ENCODE data around the gene GABRG3. TPM values are rescaled to one million over a fixed set of nuclear protein-coding genes. Genes with fewer than 3 reads are reported as not detected.
"Not testable (repeated sequence)": the region's sequence is repeated elsewhere in the genome, so short reads cannot be mapped to it uniquely, and the experiment has no call there.

GABRG3 gene
- total RNA-seq, 1 donor from 2014 or later, result not detected

DNA sequence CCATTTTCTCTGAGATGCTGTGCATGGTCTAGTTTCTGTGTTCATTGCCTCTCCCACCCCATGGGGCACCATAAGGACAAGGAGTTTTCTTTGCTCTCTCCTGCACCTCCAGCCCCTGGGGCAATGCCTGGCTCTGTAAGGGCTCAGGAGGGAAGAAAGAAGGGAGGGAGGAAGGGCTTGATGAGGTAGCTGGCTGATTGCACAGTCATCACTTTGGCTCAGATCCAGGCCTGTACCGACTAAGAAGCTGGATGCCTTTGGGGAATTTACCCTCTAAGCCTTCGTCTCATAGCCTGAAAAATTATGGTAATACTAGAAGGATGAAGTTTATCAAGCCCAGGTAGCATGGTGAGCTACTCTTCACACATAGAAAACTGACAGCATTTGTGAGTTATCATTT is 382.9 kb downstream of the GABRG3 start:
- ATAC-seq (no peak), DNase-seq (no peak)
- intact Hi-C loops (cut with micrococcal nuclease), result no loop called here

DNA sequence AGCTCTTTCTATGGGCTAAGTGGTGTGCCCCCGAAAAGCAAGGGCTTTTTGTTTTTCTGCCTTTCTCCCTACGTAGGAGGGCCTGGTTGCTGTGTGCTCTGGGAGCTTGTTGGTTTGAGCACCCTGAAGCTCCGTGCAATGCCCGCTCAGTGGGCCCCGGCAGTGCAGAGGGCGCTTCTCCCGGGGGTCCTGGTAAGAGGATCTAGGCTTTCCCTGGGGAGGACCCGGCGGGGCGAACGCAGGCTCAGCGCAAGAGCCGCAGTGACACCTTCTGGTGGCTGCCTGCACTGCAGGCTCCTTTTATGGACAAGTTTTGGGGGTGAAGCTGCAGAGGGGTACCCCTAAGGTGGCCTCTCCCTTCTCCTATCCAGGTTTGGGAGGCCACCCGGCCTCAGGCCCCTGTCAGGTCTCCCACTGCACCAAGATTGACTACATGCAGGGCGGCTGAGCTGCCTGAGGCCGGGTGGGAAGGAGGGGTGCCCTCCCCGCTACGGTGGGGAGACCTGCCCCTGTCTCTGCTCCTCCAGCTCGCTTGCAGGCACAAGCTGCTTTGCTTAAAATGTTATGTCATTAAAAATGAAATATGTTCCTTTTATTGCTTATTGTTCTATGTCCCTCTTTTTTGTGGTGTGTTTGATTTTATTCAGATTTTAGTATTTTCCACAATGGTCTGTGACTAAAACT is 387.9 kb downstream of the GABRG3 start:
- intact Hi-C loops (cut with micrococcal nuclease), result no loop called here
- no peak for ATAC-seq
- DNase-seq, result no peak

GRCh38 chr15:27359586-27359985 is 388.6 kb downstream of the GABRG3 start:
- DNase-seq, result no peak
- intact Hi-C loops (cut with micrococcal nuclease), result no loop called here
- no peak for ATAC-seq

DNA sequence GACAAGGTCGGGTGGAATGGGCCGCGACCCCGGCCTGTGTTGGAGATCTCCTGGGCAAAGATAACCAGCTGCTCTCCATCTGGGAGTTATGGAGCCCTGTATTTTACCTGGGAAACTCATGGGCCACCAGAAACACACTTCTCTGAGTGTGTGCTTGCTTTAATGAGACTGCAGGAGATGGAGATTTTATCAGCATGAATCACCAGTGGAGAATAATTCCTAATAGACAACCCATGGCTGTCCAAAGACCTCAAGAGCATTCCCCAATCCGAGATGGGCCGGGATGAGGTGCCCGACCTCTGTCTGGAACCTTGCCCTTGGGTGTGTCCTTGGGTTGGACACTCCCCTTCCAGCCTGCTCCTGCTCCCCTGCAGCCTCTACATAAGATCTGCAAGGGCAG is 389.3 kb downstream of the GABRG3 start:
- DNase-seq (no peak), ATAC-seq (no peak)
- intact Hi-C loops (cut with micrococcal nuclease), result no loop called here

DNA sequence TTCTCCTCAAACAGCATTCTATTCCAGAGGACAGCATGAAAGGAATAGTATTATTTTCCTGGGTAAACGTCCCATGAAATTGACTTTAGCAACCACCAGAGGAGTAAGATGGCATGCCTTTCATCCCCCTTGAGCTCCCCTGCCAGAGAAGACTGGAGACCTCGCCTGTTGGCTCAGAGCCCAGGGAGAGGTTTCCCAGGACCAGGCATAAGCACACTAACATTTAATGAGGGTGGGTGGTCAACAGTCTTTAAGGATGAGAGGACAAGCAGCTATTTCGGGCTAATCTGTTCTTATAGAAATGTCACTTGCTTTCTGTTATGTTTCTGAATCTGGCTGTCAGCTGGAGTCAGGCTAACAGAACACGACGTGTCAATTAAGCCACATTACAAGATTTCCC is 390.5 kb downstream of the GABRG3 start:
- intact Hi-C loops (cut with micrococcal nuclease), result no loop called here
- ATAC-seq, result no peak

GRCh38 chr15:27365456-27365855 is 394.5 kb downstream of the GABRG3 start:
- no peak for DNase-seq
- ATAC-seq, result no peak
- intact Hi-C loops (cut with micrococcal nuclease), result no loop called here

More for the DNA sequence above, 390.5 kb downstream of the GABRG3 start:
- no peak for DNase-seq

DNA sequence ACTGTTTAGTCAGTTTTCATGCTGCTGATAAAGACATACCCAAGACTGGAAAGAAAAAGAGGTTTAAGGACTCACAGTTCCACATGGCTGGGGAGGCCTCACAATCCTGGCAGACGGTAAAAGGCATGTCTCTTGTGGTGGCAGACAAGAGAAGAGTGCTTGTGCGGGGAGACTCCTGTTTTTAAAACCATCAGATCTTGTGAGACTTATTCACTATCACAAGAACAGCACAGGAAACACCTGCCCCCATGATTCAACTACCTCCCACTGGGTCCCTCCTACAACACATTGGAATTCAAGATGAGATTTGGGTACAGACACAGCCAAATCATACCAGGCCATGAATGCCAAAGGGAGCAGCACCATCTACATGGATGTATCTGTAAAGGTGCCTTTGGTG is 406.4 kb downstream of the GABRG3 start:
- intact Hi-C loops (cut with micrococcal nuclease); DNase-seq; ATAC-seq: not testable (repeated sequence)

DNA sequence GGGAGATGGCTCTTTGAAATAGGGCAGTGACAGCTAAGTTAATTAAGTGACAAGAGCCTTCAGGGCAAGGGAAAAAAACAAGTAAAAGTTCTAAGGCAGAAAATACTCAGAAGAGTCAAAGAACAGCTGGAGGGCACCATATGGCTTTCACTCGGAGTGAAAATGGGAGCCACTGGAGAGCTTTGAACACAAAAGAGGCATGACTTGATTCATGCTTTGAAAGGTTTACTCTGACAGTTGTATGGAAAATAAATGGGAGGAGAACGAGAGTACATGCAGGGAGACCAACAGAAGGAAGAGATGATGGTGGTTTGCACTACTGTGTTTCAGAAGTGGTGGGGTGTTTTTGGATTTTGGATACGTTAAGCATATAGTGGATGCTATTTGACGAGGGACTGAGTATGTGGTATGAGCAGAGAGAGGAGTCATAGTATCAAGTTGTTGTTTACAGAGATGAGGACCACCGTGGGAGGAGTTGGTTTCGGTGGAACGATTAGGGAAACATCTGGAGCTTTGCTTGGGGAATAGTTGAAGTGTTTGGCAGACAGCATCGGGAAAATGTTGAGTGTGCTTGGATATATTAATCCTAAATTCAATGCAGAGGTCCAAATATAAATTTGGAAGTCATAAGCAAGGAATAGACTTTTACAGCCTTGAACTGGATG is 411.5 kb downstream of the GABRG3 start:
- intact Hi-C loops (cut with micrococcal nuclease), result no loop called here
- no peak for DNase-seq
- no peak for ATAC-seq

DNA sequence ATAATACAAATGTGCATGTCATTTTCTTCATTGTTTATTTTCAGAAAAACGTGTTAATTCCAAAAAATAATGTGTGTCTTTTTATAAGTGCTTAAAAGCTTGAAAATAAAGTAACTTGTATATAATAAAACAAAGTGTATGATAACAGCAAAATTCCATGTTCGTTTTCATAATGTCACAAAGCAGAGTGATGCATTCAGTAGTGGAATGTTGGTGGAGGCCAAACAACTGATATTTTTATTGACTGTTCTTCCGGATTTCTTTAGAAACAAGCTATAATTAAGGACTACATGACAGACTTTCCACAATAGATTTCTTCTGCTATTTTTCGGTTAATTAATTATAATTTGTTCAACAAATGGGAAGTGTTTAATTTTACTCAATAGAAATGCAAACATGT is 412.7 kb downstream of the GABRG3 start:
- DNase-seq, result no peak
- no peak for ATAC-seq
- intact Hi-C loops (cut with micrococcal nuclease), result no loop called here

DNA sequence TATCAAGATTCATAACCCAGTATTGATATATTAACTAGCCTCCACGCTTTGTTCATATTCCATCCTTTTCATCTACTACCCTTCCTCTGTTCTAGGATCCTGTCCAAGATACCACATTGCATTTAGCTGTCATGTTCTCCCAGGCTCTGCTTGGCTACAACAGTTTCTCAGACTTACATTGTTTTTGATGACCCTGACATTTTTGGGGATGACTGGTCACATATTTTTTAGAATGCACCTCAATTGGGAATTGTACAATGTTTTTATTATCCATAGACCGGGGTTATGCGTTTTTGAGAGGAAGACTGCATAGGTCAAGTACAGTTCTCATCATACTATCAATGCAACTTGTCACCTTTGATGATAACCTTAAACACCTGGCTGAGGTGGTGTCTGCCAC is 421.2 kb downstream of the GABRG3 start:
- ATAC-seq (no peak), DNase-seq (no peak)
- intact Hi-C loops (cut with micrococcal nuclease), result no loop called here

GRCh38 chr15:27396521-27396920 is 425.5 kb downstream of the GABRG3 start:
- ATAC-seq, result no peak
- intact Hi-C loops (cut with micrococcal nuclease), result no loop called here

DNA sequence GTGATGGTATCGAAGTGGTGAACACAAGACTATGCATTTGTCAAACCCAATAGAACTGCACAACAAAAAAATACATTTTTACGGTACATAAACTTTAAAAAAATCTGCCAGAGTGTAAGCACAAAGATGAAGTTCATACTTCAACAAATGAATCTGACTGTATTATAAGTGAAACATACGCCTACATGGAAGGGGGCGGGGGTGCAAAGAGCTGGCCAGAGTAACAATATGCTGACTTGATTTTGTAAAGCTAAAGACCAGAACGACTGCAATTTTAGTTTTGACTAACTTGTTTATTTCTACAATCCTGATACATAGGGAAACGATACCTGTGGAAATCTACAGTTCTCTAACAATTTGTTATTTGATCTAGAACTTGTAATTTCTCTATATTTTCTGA is 426.0 kb downstream of the GABRG3 start:
- ATAC-seq (no peak), DNase-seq (no peak)
- intact Hi-C loops (cut with micrococcal nuclease), result no loop called here

More at GRCh38 chr15:27396521-27396920, 425.5 kb downstream of the GABRG3 start:
- no peak for DNase-seq

GRCh38 chr15:27398631-27399161 is 427.7 kb downstream of the GABRG3 start:
- ATAC-seq (no peak), DNase-seq (no peak)
- intact Hi-C loops (cut with micrococcal nuclease), result no loop called here

DNA sequence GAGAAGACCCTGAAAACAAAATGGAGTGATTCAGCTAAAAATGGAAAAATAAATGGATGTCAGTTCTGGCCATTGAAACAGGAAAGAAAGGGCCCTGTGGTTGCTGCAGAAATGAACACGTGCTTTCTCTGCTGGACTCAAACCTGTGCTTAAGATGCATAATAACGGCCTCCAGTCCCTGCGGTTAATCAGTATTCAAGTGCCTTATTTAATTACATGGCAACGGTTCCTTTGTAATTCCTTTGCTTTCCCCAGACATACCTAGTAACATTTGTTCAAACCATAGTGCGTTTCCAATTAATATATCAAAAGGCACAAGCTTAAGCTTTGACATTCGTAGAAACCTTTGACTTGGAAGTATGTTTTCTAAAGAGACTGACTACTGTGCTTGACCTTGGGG is 428.3 kb downstream of the GABRG3 start:
- intact Hi-C loops (cut with micrococcal nuclease), result no loop called here
- DNase-seq (no peak), ATAC-seq (no peak)

DNA sequence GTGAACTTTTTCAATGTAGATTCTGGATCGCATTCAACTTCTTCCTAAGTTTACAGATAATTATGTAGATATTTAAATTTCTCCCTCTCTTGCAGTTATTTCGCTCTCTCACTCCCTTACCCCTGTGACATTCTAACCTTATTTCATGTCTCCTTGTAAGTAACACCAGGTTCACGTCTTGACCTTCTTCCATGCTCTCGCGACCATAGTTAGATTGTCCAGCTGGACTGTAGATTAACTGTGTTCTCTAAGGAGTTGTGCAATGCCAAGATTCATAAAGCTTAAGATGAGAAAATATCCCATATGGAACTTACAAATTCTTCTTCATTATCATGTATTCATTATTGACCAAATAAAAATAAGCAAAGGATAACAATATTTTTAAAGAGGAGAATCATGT is 430.5 kb downstream of the GABRG3 start:
- ATAC-seq (no peak), DNase-seq (no peak)
- intact Hi-C loops (cut with micrococcal nuclease), result no loop called here

DNA sequence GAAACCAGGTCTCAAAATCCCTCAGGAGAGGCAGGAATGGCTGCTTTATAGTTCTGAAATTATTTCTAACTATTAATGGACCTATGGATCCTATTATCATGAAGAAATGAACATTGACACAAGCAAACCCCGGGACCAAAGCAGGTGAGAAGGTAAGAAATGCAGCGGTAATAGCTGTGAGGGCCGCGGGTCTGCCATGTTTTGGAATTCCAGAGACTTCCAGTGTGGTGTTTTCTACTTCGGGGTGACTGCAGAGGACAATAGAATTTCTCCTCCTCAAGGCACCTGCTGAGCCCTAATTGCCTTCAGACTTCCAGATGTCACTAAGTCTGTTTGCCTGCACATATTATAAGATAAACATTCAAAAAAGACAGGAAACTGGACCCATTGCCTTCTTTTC is 437.4 kb downstream of the GABRG3 start:
- ATAC-seq (no peak), DNase-seq (no peak)
- intact Hi-C loops (cut with micrococcal nuclease), result no loop called here

GRCh38 chr15:27410996-27411605 is 440.1 kb downstream of the GABRG3 start:
- no peak for ATAC-seq
- intact Hi-C loops (cut with micrococcal nuclease), result no loop called here
- no peak for DNase-seq

DNA sequence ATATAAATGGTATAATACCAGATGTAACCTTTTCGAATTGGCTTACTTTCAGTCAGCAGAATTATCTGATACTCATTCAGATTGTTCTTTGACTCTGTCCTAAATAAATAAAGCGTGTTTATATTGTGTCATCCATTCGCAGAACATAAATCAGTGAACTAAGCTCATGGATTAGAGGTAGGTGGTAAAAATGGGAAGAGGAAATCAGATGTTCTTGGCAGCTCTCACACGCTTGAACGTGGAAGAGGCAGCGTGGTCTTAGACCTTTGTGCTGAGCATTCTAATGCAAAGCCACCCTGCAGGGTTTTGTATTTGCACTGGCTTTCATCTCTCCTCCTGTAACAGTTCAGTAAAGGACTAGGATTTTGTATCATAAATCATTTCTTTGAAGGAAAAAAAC is 441.4 kb downstream of the GABRG3 start:
- DNase-seq, result no peak
- no peak for ATAC-seq
- intact Hi-C loops (cut with micrococcal nuclease), result no loop called here

- DNase-seq, result no peak
- intact Hi-C loops (cut with micrococcal nuclease), result no loop called here
- no peak for ATAC-seq
Observed at GRCh38 chr15:27414168-27414870, 443.3 kb downstream of the GABRG3 start.

GRCh38 chr15:27418726-27419125 is 447.7 kb downstream of the GABRG3 start:
- no peak for ATAC-seq
- DNase-seq, result no peak
- intact Hi-C loops (cut with micrococcal nuclease), result no loop called here

Measured in left ventricle myocardium superior (tissue), 1 donor.